Measurements from ENCODE around the gene MUC6.

MUC6 gene

GRCh38 chr11:990101-990500 lies 46.4 kb downstream of the MUC6 start:
- TF ChIP-seq ZFP3 (CRISPR knock-in tag; IDR thresholded peaks at IDR 0.05) (no peak), PPARA (CRISPR knock-in tag; IDR thresholded peaks at IDR 0.05; ENCODE audit: borderline replicate concordance) (no peak), ZC3H10 (CRISPR knock-in tag; IDR thresholded peaks at IDR 0.05) (no peak), CSRNP3 (CRISPR knock-in tag; IDR thresholded peaks at IDR 0.05) (no peak), PATZ1 (CRISPR knock-in tag; IDR thresholded peaks at IDR 0.05; ENCODE audit: borderline replicate concordance) (no peak), BACH2 (CRISPR knock-in tag; IDR thresholded peaks at IDR 0.05; ENCODE audit: borderline replicate concordance) (no peak), POU6F1 (CRISPR knock-in tag; IDR thresholded peaks at IDR 0.05; ENCODE audit: borderline replicate concordance, low read depth) (no peak), ISL1 (CRISPR knock-in tag; IDR thresholded peaks at IDR 0.05) (no peak), ESRRG (CRISPR knock-in tag; IDR thresholded peaks at IDR 0.05) (no peak), ARNTL (CRISPR knock-in tag; IDR thresholded peaks at IDR 0.05; ENCODE audit: borderline replicate concordance, low read depth) (no peak)
- ATAC-seq, result no peak

- no peak for TF ChIP-seq BACH2 (CRISPR knock-in tag; IDR thresholded peaks at IDR 0.05; ENCODE audit: borderline replicate concordance)
- no peak for TF ChIP-seq TOX (CRISPR knock-in tag; IDR thresholded peaks at IDR 0.05; ENCODE audit: borderline replicate concordance)
- no peak for TF ChIP-seq GLIS3 (CRISPR knock-in tag; IDR thresholded peaks at IDR 0.05)
- TF ChIP-seq ARNTL (CRISPR knock-in tag; IDR thresholded peaks at IDR 0.05; ENCODE audit: borderline replicate concordance, low read depth), result no peak
- TF ChIP-seq ZNF70 (CRISPR knock-in tag; IDR thresholded peaks at IDR 0.05), result no peak
- no peak for TF ChIP-seq CREB5 (CRISPR knock-in tag; IDR thresholded peaks at IDR 0.05; ENCODE audit: low read depth)
- no peak for TF ChIP-seq ZFP3 (CRISPR knock-in tag; IDR thresholded peaks at IDR 0.05)
- no peak for TF ChIP-seq ZC3H10 (CRISPR knock-in tag; IDR thresholded peaks at IDR 0.05)
- no peak for TF ChIP-seq ZFP30 (CRISPR knock-in tag; IDR thresholded peaks at IDR 0.05)
- TF ChIP-seq CSRNP3 (CRISPR knock-in tag; IDR thresholded peaks at IDR 0.05), result no peak
- no peak for TF ChIP-seq POU6F1 (CRISPR knock-in tag; IDR thresholded peaks at IDR 0.05; ENCODE audit: borderline replicate concordance, low read depth)
- TF ChIP-seq ZNF8 (CRISPR knock-in tag; IDR thresholded peaks at IDR 0.05), result no peak
- no peak for ATAC-seq
Observed at GRCh38 chr11:987671-988070, 48.8 kb downstream of the MUC6 start.

GRCh38 chr11:986952-987305 lies 49.6 kb downstream of the MUC6 start:
- no peak for TF ChIP-seq ARNTL (CRISPR knock-in tag; IDR thresholded peaks at IDR 0.05; ENCODE audit: borderline replicate concordance, low read depth)
- ATAC-seq, result no peak

GRCh38 chr11:986270-986951 lies 50.1 kb downstream of the MUC6 start:
- no peak for ATAC-seq
- no peak for TF ChIP-seq OSR1 (CRISPR knock-in tag; IDR thresholded peaks at IDR 0.05)
- TF ChIP-seq ISL1 (CRISPR knock-in tag; IDR thresholded peaks at IDR 0.05), result no peak
- TF ChIP-seq ZNF8 (CRISPR knock-in tag; IDR thresholded peaks at IDR 0.05), result no peak
- no peak for TF ChIP-seq ZNF70 (CRISPR knock-in tag; IDR thresholded peaks at IDR 0.05)
- TF ChIP-seq ZNF565 (CRISPR knock-in tag; conservative IDR thresholded peaks at IDR 0.05; ENCODE audit: low read depth), result no peak
- TF ChIP-seq CREB5 (CRISPR knock-in tag; IDR thresholded peaks at IDR 0.05; ENCODE audit: low read depth), result no peak
- TF ChIP-seq CSRNP3 (CRISPR knock-in tag; IDR thresholded peaks at IDR 0.05), result no peak
- TF ChIP-seq BACH2 (CRISPR knock-in tag; IDR thresholded peaks at IDR 0.05; ENCODE audit: borderline replicate concordance), result no peak
- no peak for TF ChIP-seq ZFP30 (CRISPR knock-in tag; IDR thresholded peaks at IDR 0.05)
- no peak for TF ChIP-seq ESRRG (CRISPR knock-in tag; IDR thresholded peaks at IDR 0.05)
- no peak for TF ChIP-seq PPARA (CRISPR knock-in tag; IDR thresholded peaks at IDR 0.05; ENCODE audit: borderline replicate concordance)

Measured in SK-N-SH treated with all-trans-retinoic acid at 6 μM for 48 hours (cell line).